SK-N-SH (cell line): ENCODE data around the gene PFN1. TPM values are rescaled to one million over a fixed set of nuclear protein-coding genes. Genes with fewer than 3 reads are reported as not detected.

ENCODE experiments used
- CTCF ChIA-PET: fragments of 300-600, 350-600 bp; formaldehyde crosslinking; extraction: SDS; loops from one replicate; lab custom pipeline; 2021; lab: Yijun Ruan, JAX
- POLR2A ChIA-PET: fragments of 350-600 bp; sonication (Branson Sonifier 250); formaldehyde crosslinking; extraction: SDS; loops from one replicate; lab custom pipeline; 2020; ENCODE audit warnings: antibody characterized with exemption, inconsistent platforms; lab: Yijun Ruan, JAX
- DNase-seq: peaks from one replicate; pipeline ENCODE4 v3.0.0; 2012
- H2AFZ ChIP-seq: fragments of 200-600 bp; sonication (generic); 2 replicates; pipeline ENCODE4 v1.8.1; 2016; ENCODE audit warnings: antibody characterized with exemption, mild to moderate bottlenecking, low read depth
- H3F3A ChIP-seq: fragments of 200-600 bp; sonication (generic); replicated peaks from 2 replicates; pipeline ENCODE3; 2016; ENCODE audit warnings: antibody characterized with exemption, mild to moderate bottlenecking; ENCODE audit not compliant: insufficient read depth
- H3K27ac ChIP-seq, 2 experiments: fragments of 200-500 bp in 1 of 2; fragments of 200-600 bp in 1 of 2; sonication (Bioruptor generic) in 1 of 2; sonication (generic), shearing (Covaris generic) in 1 of 2; 2 replicates each; pipeline versions ENCODE4 v1.5.1 to v1.6.1; 2014 to 2016; ENCODE audit warnings: low read depth in 2 of 2, inconsistent platforms in 1 of 2, low read length in 1 of 2, mild to moderate bottlenecking in 1 of 2, mixed read lengths in 1 of 2
- H3K27me3 ChIP-seq: fragments of 200-600 bp; sonication (generic), shearing (Covaris generic); 2 replicates; pipeline ENCODE4 v1.6.1; 2016; ENCODE audit warnings: mixed run types; ENCODE audit not compliant: insufficient read depth
- H3K36me3 ChIP-seq, 2 experiments: fragments of 200-500 bp in 1 of 2; fragments of 200-600 bp in 1 of 2; sonication (Bioruptor generic) in 1 of 2; sonication (generic) in 1 of 2; replicated peaks in 1 of 2; 2 replicates each; pipeline versions ENCODE3 to v1.5.1; 2014 to 2016; ENCODE audit warnings: low read length in 1 of 2, mild to moderate bottlenecking in 1 of 2; ENCODE audit not compliant: insufficient read depth in 2 of 2, control insufficient read depth in 1 of 2
- H3K4me1 ChIP-seq, 2 experiments: fragments of 200-500 bp in 1 of 2; fragments of 200-600 bp in 1 of 2; sonication (Bioruptor generic) in 1 of 2; sonication (generic), shearing (Covaris generic) in 1 of 2; 2 replicates each; pipeline versions ENCODE4 v1.5.1 to v1.6.1; 2014 to 2016; ENCODE audit warnings: low read depth in 1 of 2, low read length in 1 of 2, mixed run types in 1 of 2; ENCODE audit not compliant: insufficient read depth in 2 of 2, control insufficient read depth in 1 of 2
- H3K4me2 ChIP-seq: fragments of 200-600 bp; sonication (generic), shearing (Covaris generic); 2 replicates; pipeline ENCODE4 v1.6.1; 2017; ENCODE audit warnings: mixed run types
- H3K4me3 ChIP-seq, 2 experiments: fragments of 200-500 bp in 1 of 2; fragments of 200-600 bp in 1 of 2; sonication (Bioruptor generic) in 1 of 2; sonication (generic), shearing (Covaris generic) in 1 of 2; 2 replicates each; pipeline versions ENCODE4 v1.5.1 to v1.8.1; 2014 to 2016; ENCODE audit warnings: low read depth in 2 of 2, inconsistent platforms in 1 of 2, low read length in 1 of 2, mild to moderate bottlenecking in 1 of 2, mixed read lengths in 1 of 2, moderate library complexity in 1 of 2
- H3K79me2 ChIP-seq: fragments of 200-600 bp; sonication (generic); 2 replicates; pipeline ENCODE4 v1.8.1; 2017; ENCODE audit warnings: mild to moderate bottlenecking; ENCODE audit not compliant: insufficient read depth
- H3K9ac ChIP-seq: fragments of 200-600 bp; sonication (generic); 2 replicates; pipeline ENCODE4 v1.6.1; 2017; ENCODE audit warnings: mixed run types
- H3K9me2 ChIP-seq: fragments of 200-600 bp; sonication (generic); 2 replicates; pipeline ENCODE4 v1.6.1; 2017; ENCODE audit warnings: mixed run types
- H3K9me3 ChIP-seq: fragments of 200-600 bp; sonication (generic); 2 replicates; pipeline ENCODE4 v1.6.1; 2017; ENCODE audit warnings: mixed run types, mild to moderate bottlenecking, moderate library complexity
- H4K20me1 ChIP-seq: fragments of 200-600 bp; sonication (generic); 2 replicates; pipeline ENCODE4 v1.6.1; 2017; ENCODE audit warnings: mild to moderate bottlenecking, mixed run types; ENCODE audit not compliant: insufficient read depth
- EP300 ChIP-seq, 2 experiments: IDR thresholded peaks; 2 replicates each; pipeline versions ENCODE4 v1.4.0 to v1.6.1; 2012; ENCODE audit warnings: borderline replicate concordance in 1 of 2, low read depth in 1 of 2, low read length in 1 of 2
- EZH2phosphoT487 ChIP-seq: fragments of 200-600 bp; sonication (generic); IDR thresholded peaks from 2 replicates; pipeline ENCODE4 v1.6.1; 2017; ENCODE audit warnings: low read depth, mixed run types, mild to moderate bottlenecking, antibody characterized with exemption, moderate library complexity, borderline replicate concordance
- FOSL2 ChIP-seq: IDR thresholded peaks from 2 replicates; pipeline ENCODE4 v1.4.0; 2012; ENCODE audit warnings: low read depth, mild to moderate bottlenecking, moderate library complexity, borderline replicate concordance
- FOXM1 ChIP-seq: IDR thresholded peaks from 2 replicates; pipeline ENCODE4 v1.4.0; 2012; ENCODE audit warnings: low read depth, mild to moderate bottlenecking
- JUND ChIP-seq: IDR thresholded peaks from 2 replicates; pipeline ENCODE4 v1.4.0; 2012
- MXI1 ChIP-seq: IDR thresholded peaks from 2 replicates; pipeline ENCODE4 v1.6.1; 2012; ENCODE audit warnings: mild to moderate bottlenecking, low read depth, low read length, improper control_type of control experiment
- NFIC ChIP-seq: IDR thresholded peaks from 2 replicates; pipeline ENCODE4 v1.4.0; 2012; ENCODE audit warnings: borderline replicate concordance
- NRF1 ChIP-seq: IDR thresholded peaks from 2 replicates; pipeline ENCODE4 v1.6.1; 2012; ENCODE audit warnings: low read depth, mild to moderate bottlenecking, low read length
- POLR2AphosphoS5 ChIP-seq: IDR thresholded peaks from 2 replicates; pipeline ENCODE4 v1.6.1; 2012; ENCODE audit warnings: low read depth, low read length
- RXRA ChIP-seq: IDR thresholded peaks from 2 replicates; pipeline ENCODE4 v1.4.0; 2012; ENCODE audit warnings: low read depth, mild to moderate bottlenecking, borderline replicate concordance
- SIN3A ChIP-seq: IDR thresholded peaks from 2 replicates; pipeline ENCODE4 v1.6.1; 2012; ENCODE audit warnings: low read depth, mild to moderate bottlenecking, low read length, moderate library complexity, borderline replicate concordance
- TAF1 ChIP-seq: IDR thresholded peaks from 2 replicates; pipeline ENCODE4 v1.6.1; 2012; ENCODE audit warnings: low read depth, mild to moderate bottlenecking, low read length, moderate library complexity, borderline replicate concordance
- TCF12 ChIP-seq: IDR thresholded peaks from 2 replicates; pipeline ENCODE4 v1.4.0; 2012
- TEAD4 ChIP-seq: IDR thresholded peaks from 2 replicates; pipeline ENCODE4 v1.4.0; 2012; ENCODE audit warnings: mild to moderate bottlenecking, borderline replicate concordance; ENCODE audit not compliant: insufficient read depth
- WGBS: methylation state at CpG from one replicate; pipeline ENCODE4 v1.1.6; 2017; ENCODE audit warnings: low lambda C conversion rate; 5-methylcytosine and 5-hydroxymethylcytosine counted together
- polyA plus RNA-seq, 3 experiments: library from polyadenylated mRNA; depleted of rRNA; stranded (reverse); fragments of >200 nt; gene quantifications; 2 replicates each; pipeline ENCODE4 v1.2.3, GENCODE V29; 2012
- TF ChIP-seq, protein P1 (sequence below): fragments of 150-350 bp; IDR thresholded peaks from 2 replicates; pipeline ENCODE4 v1.6.1; 2017; ENCODE audit warnings: antibody characterized with exemption, low read length, low read depth, borderline replicate concordance
- TF ChIP-seq, protein P2 (sequence below): fragments of 200-600 bp; sonication (generic); IDR thresholded peaks from 2 replicates; pipeline ENCODE4 v1.6.1; 2017; ENCODE audit warnings: antibody characterized with exemption, mild to moderate bottlenecking, moderate library complexity
- TF ChIP-seq, protein P3 (sequence below): IDR thresholded peaks from 2 replicates; pipeline ENCODE4 v1.4.0; 2012; ENCODE audit warnings: low read depth
- TF ChIP-seq, protein P4 (sequence below): IDR thresholded peaks from 2 replicates; pipeline ENCODE4; 2012

The PFN1 gene
- polyA plus RNA-seq, 1 of the 3 experiments (the other 2 are of a cell fraction) = 2,484 TPM

DNA sequence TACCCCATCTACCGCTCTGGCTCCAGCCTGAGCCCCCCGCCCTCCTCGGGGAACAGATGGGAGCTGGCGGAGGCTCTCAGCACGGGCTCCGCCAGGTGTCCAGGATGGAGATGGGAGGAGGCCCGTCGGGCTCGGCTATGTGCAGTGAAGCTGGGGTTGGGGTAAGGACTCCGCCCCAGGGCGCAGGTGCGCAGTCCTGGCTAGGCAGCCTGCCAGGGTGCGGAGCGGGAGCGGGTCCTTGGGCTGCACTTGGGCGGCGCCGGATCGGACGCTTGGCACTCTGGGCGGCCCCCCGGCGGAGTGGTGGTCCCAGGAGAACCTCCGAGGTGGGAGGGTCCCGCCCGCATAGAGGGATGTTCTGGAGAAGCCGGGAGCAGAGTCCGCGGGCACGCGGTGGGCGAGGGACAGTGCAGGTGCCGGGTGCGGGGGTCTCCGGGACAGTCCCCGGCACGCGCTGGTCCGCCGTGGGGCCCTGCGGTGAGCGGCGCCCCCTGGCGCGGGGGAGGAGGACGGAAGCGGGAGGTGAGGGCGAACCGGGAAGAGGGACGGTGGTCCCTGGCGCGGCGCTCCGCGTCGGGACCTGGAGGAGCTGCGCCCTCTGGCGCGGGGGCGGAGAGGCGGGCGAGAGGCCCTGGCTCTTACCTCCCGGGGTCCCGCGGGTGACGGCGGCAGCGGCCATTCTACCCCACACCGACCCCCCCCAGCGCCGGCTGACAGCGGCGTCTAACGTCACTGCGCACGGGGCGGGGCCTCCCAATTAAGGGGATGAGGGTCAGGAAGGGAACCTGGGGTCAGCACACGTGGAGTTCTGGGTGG lies 38.8 kb upstream of the PFN1 start, which contains the start of gene CAMTA2 (continued):
- TF ChIP-seq, protein P1, sequence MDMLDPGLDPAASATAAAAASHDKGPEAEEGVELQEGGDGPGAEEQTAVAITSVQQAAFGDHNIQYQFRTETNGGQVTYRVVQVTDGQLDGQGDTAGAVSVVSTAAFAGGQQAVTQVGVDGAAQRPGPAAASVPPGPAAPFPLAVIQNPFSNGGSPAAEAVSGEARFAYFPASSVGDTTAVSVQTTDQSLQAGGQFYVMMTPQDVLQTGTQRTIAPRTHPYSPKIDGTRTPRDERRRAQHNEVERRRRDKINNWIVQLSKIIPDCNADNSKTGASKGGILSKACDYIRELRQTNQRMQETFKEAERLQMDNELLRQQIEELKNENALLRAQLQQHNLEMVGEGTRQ = no peak
- TF ChIP-seq, protein P2, sequence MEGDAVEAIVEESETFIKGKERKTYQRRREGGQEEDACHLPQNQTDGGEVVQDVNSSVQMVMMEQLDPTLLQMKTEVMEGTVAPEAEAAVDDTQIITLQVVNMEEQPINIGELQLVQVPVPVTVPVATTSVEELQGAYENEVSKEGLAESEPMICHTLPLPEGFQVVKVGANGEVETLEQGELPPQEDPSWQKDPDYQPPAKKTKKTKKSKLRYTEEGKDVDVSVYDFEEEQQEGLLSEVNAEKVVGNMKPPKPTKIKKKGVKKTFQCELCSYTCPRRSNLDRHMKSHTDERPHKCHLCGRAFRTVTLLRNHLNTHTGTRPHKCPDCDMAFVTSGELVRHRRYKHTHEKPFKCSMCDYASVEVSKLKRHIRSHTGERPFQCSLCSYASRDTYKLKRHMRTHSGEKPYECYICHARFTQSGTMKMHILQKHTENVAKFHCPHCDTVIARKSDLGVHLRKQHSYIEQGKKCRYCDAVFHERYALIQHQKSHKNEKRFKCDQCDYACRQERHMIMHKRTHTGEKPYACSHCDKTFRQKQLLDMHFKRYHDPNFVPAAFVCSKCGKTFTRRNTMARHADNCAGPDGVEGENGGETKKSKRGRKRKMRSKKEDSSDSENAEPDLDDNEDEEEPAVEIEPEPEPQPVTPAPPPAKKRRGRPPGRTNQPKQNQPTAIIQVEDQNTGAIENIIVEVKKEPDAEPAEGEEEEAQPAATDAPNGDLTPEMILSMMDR = peak; percentile 80
- TF ChIP-seq, protein P3, sequence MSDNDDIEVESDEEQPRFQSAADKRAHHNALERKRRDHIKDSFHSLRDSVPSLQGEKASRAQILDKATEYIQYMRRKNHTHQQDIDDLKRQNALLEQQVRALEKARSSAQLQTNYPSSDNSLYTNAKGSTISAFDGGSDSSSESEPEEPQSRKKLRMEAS = peak; percentile 93; the same call in 1 of the 2 replicates
- TF ChIP-seq EZH2phosphoT487 (no peak), FOXM1 (peak; percentile 31; the same call in 1 of the 2 replicates), JUND (no peak), MXI1 (peak; percentile 95), TEAD4 (no peak), TCF12 (no peak), NRF1 (peak; percentile 43; the same call in 1 of the 2 replicates)
- TF ChIP-seq, all 33 proteins: peak for 11

DNA sequence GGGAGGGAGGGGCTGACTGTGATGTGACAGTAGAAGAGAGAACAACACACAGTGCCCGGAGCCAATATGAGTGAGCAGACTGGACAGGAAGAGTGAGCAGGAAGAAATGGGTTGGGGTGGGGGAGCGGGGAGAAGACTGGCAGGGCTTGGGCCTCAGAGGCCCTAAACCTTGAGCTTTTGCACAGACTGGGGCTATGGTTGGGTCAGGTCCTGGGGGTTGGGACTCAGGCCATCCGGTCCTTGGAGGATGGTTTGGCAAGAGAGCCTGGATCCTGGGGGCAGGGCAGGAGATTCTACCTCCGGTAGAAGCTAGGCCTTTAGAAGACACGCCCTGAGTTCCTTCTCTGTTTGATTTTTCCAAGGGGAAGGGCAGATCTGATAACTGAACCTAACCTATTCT lies 38.1 kb upstream of the PFN1 start:
- Histone ChIP-seq H3K9me2 (no peaks in the 10 kb centered on the region), H3K4me1 (peaks cover 7 to 18% of the 10 kb centered on the region in 2 experiments; a peak in 2 of 4 replicates), H3K27me3 (no peaks in the 10 kb centered on the region), H3K27ac (peak overlapping the region; percentile 9 to 18; a peak in 1 of 4 replicates), H3F3A (peaks cover 4% of the 10 kb centered on the region), H3K4me3 (peak overlapping the region; percentile 83 to 96), H3K9me3 (no peaks in the 10 kb centered on the region), H2AFZ (peak overlapping the region; percentile 90), H3K36me3 (peaks cover 0 to 9% of the 10 kb centered on the region in 2 experiments), H3K9ac (peak overlapping the region; percentile 75), H3K79me2 (peaks cover 3% of the 10 kb centered on the region; the same call in 1 of the 2 replicates), H4K20me1 (no peaks in the 10 kb centered on the region), H3K4me2 (peak overlapping the region; percentile 92)
- DNase-seq = no peak
- ChIA-PET POLR2A (interaction anchor here (0.9 to 1.4 kb wide), 3 partner anchors 8 to 39 kb away, joined by 3 to 5 read pairs (median 4); partner anchors contain the start of gene SPAG7), CTCF (interaction anchor here (0.9 to 5.7 kb wide), 18 partner anchors 8 to 197 kb away, joined by 3 to 54 read pairs (median 6); partner anchors contain the start of genes ENO3, GP1BA, INCA1 and KIF1C)
- TF ChIP-seq TCF12 = no peak
- no peak for TF ChIP-seq SIN3A
- TF ChIP-seq, protein P2 = no peak
- TF ChIP-seq TAF1 = no peak
- TF ChIP-seq, protein P4, sequence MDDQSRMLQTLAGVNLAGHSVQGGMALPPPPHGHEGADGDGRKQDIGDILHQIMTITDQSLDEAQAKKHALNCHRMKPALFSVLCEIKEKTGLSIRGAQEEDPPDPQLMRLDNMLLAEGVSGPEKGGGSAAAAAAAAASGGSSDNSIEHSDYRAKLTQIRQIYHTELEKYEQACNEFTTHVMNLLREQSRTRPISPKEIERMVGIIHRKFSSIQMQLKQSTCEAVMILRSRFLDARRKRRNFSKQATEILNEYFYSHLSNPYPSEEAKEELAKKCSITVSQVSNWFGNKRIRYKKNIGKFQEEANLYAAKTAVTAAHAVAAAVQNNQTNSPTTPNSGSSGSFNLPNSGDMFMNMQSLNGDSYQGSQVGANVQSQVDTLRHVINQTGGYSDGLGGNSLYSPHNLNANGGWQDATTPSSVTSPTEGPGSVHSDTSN = no peak
- TF ChIP-seq JUND = no peak
- TF ChIP-seq, protein P3 = no peak
- no peak for TF ChIP-seq MXI1
- TF ChIP-seq FOSL2 = no peak
- no peak for TF ChIP-seq FOXM1
- TF ChIP-seq, protein P1 = no peak
- TF ChIP-seq NFIC = no peak
- TF ChIP-seq TEAD4 = no peak
- no peak for TF ChIP-seq NRF1
- TF ChIP-seq POLR2AphosphoS5 = no peak
- no peak for TF ChIP-seq EP300 (IDR thresholded peaks at IDR 0.05; ENCODE audit: borderline replicate concordance in 1 of 2, low read depth in 1 of 2, low read length in 1 of 2)
- no peak for TF ChIP-seq RXRA
- 85% methylated on average over 5 of the region's 5 CpGs for WGBS
